H1 (cell line): ENCODE results near the gene EPHA2. TPM values are rescaled to one million over a fixed set of nuclear protein-coding genes. Genes with fewer than 3 reads are reported as not detected.

Experiments used
- CTCF ChIA-PET: fragments of 300-600 bp; sonication (Branson Sonifier 250); formaldehyde crosslinking; loops from one replicate; lab custom pipeline; 2021; ENCODE audit not compliant: partially characterized antibody; lab: Charles Lee
- POLR2A ChIA-PET: fragments of 300-600 bp; sonication (Branson Sonifier 250); formaldehyde crosslinking; loops from one replicate; lab custom pipeline; 2021; ENCODE audit warnings: inconsistent platforms; ENCODE audit not compliant: partially characterized antibody; lab: Charles Lee
- DNase-seq, 2 experiments: peaks; one replicate each; pipeline versions ENCODE4 v3.0.0 to v3.0.0-alpha.2; 2010 to 2022; ENCODE audit warnings: low spot score in 2 of 2, low read depth in 1 of 2, mixed read lengths in 1 of 2
- FAIRE-seq: peaks from 2 replicates; lab custom pipeline; 2011; peaks lifted over from hg19 to GRCh38; lab: Jason Lieb, UNC
- H2AFZ ChIP-seq: 2 replicates; pipeline ENCODE4 v1.8.1; 2012; ENCODE audit warnings: low read length, inconsistent platforms
- H2AK5ac ChIP-seq: 2 replicates; pipeline ENCODE4 v1.6.1; 2013; ENCODE audit warnings: low read depth, low read length
- H2BK120ac ChIP-seq: replicated peaks from 2 replicates; pipeline ENCODE3; 2013; ENCODE audit warnings: low read depth, low read length, inconsistent platforms
- H2BK12ac ChIP-seq: 2 replicates; pipeline ENCODE4 v1.6.1; 2013; ENCODE audit warnings: low read depth, low read length
- H2BK15ac ChIP-seq: 2 replicates; pipeline ENCODE4 v1.6.1; 2013; ENCODE audit warnings: low read length
- H2BK20ac ChIP-seq: 2 replicates; pipeline ENCODE4 v1.6.1; 2013; ENCODE audit warnings: low read length
- H2BK5ac ChIP-seq: 2 replicates; pipeline ENCODE4 v1.6.1; 2013; ENCODE audit warnings: low read depth, low read length
- H3K14ac ChIP-seq: 2 replicates; pipeline ENCODE4 v1.6.1; 2013; ENCODE audit warnings: inconsistent platforms; ENCODE audit not compliant: insufficient read length
- H3K18ac ChIP-seq: 2 replicates; pipeline ENCODE4 v1.6.1; 2013; ENCODE audit warnings: low read length; ENCODE audit errors: extremely low read depth
- H3K23ac ChIP-seq: 2 replicates; pipeline ENCODE4 v1.6.1; 2013; ENCODE audit warnings: inconsistent platforms; ENCODE audit not compliant: insufficient read length
- H3K23me2 ChIP-seq: 2 replicates; pipeline ENCODE4 v1.6.1; 2013; ENCODE audit warnings: low read depth, low read length
- H3K27ac ChIP-seq: 2 replicates; pipeline ENCODE4 v1.6.1; 2011; ENCODE audit warnings: low read depth, low read length, inconsistent platforms
- H3K27me3 ChIP-seq, 4 experiments: replicated peaks in 1 of 4; 1 replicate in 1 of 4; 2 replicates in 3 of 4; pipeline versions ENCODE4 v1.6.1 to v1.8.1; 2011 to 2013; ENCODE audit warnings: low read length in 3 of 4, mild to moderate bottlenecking in 3 of 4, inconsistent platforms in 2 of 4, mixed read lengths in 2 of 4, moderate library complexity in 1 of 4; ENCODE audit not compliant: control insufficient read depth in 3 of 4, insufficient read depth in 3 of 4; ENCODE audit errors: extremely low read depth in 1 of 4
- H3K36me3 ChIP-seq, 4 experiments: 2 replicates each; pipeline versions ENCODE4 v1.6.1 to v1.8.1; 2011 to 2013; ENCODE audit warnings: mild to moderate bottlenecking in 4 of 4, low read length in 3 of 4, moderate library complexity in 2 of 4, control low read depth in 1 of 4, inconsistent platforms in 1 of 4; ENCODE audit not compliant: insufficient read depth in 4 of 4, control insufficient read depth in 2 of 4
- H3K4ac ChIP-seq: replicated peaks from 2 replicates; pipeline ENCODE3; 2013; ENCODE audit warnings: low read length, low read depth, mixed read lengths, inconsistent platforms; ENCODE audit not compliant: insufficient read length
- H3K4me1 ChIP-seq, 4 experiments: replicated peaks in 1 of 4; 1 replicate in 1 of 4; 2 replicates in 3 of 4; pipeline versions ENCODE4 v1.6.1 to v1.8.1; 2011 to 2013; ENCODE audit warnings: low read length in 3 of 4, inconsistent platforms in 2 of 4, mixed read lengths in 1 of 4; ENCODE audit not compliant: insufficient read depth in 4 of 4, control insufficient read depth in 3 of 4
- H3K4me2 ChIP-seq, 2 experiments: 2 replicates each; pipeline versions ENCODE4 v1.6.1 to v1.8.1; 2011 to 2013; ENCODE audit warnings: low read depth in 2 of 2, low read length in 2 of 2, control low read depth in 1 of 2, inconsistent platforms in 1 of 2, mild to moderate bottlenecking in 1 of 2; ENCODE audit not compliant: insufficient read depth in 1 of 2
- H3K4me3 ChIP-seq, 4 experiments: fragments of 200-600, 300-600 bp in 1 of 4; sonication (generic), shearing (Covaris generic), sonication (Bioruptor Twin) in 1 of 4; 2 replicates each; pipeline versions ENCODE4 v1.5.1 to v1.8.1; 2011 to 2016; ENCODE audit warnings: low read length in 4 of 4, low read depth in 3 of 4, control low read depth in 2 of 4, inconsistent platforms in 2 of 4, mild to moderate bottlenecking in 2 of 4, mixed read lengths in 1 of 4, moderate library complexity in 1 of 4; ENCODE audit not compliant: insufficient read depth in 2 of 4; ENCODE audit errors: extremely low read depth in 1 of 4
- H3K56ac ChIP-seq: replicated peaks from 2 replicates; pipeline ENCODE3; 2013; ENCODE audit warnings: low read depth, mild to moderate bottlenecking, mixed read lengths, low read length, inconsistent platforms; ENCODE audit not compliant: insufficient read length
- H3K79me1 ChIP-seq: 2 replicates; pipeline ENCODE4 v1.6.1; 2013; ENCODE audit warnings: low read depth, low read length, control low read depth
- H3K79me2 ChIP-seq, 2 experiments: 2 replicates each; pipeline versions ENCODE4 v1.6.1 to v1.8.1; 2012 to 2013; ENCODE audit warnings: low read length in 2 of 2, mild to moderate bottlenecking in 2 of 2, inconsistent platforms in 1 of 2; ENCODE audit not compliant: insufficient read depth in 2 of 2, control insufficient read depth in 1 of 2
- H3K9ac ChIP-seq, 4 experiments: replicated peaks in 1 of 4; 1 replicate in 1 of 4; 2 replicates in 3 of 4; pipeline versions ENCODE4 v1.6.1 to v1.8.1; 2011 to 2013; ENCODE audit warnings: low read depth in 3 of 4, low read length in 3 of 4, control low read depth in 2 of 4, mild to moderate bottlenecking in 2 of 4, moderate library complexity in 2 of 4, inconsistent platforms in 1 of 4; ENCODE audit errors: extremely low read depth in 1 of 4
- H3K9me3 ChIP-seq, 2 experiments: 2 replicates each; pipeline versions ENCODE4 v1.6.1 to v1.8.1; 2012 to 2013; ENCODE audit warnings: mild to moderate bottlenecking in 2 of 2, moderate library complexity in 2 of 2, control low read depth in 1 of 2, inconsistent platforms in 1 of 2, low read depth in 1 of 2, low read length in 1 of 2, mixed read lengths in 1 of 2; ENCODE audit not compliant: insufficient read depth in 2 of 2
- H4K20me1 ChIP-seq, 2 experiments: replicated peaks in 1 of 2; 2 replicates each; pipeline versions ENCODE3 to v1.8.1; 2011 to 2013; ENCODE audit warnings: inconsistent platforms in 2 of 2, low read length in 2 of 2, mild to moderate bottlenecking in 1 of 2; ENCODE audit not compliant: insufficient read depth in 2 of 2, control insufficient read depth in 1 of 2
- H4K5ac ChIP-seq: 2 replicates; pipeline ENCODE4 v1.6.1; 2013; ENCODE audit warnings: low read length, low read depth, mixed read lengths, inconsistent platforms; ENCODE audit not compliant: insufficient read length
- H4K8ac ChIP-seq: 2 replicates; pipeline ENCODE4 v1.8.0; 2013; ENCODE audit warnings: mild to moderate bottlenecking, moderate library complexity, low read length, inconsistent platforms; ENCODE audit not compliant: insufficient read depth; ENCODE audit errors: extremely low read depth
- H4K91ac ChIP-seq: replicated peaks from 2 replicates; pipeline ENCODE3; 2013; ENCODE audit warnings: low read length, mixed read lengths, inconsistent platforms; ENCODE audit not compliant: insufficient read length
- BCL11A ChIP-seq, 2 experiments: IDR thresholded peaks; one replicate each; pipeline ENCODE4 v1.6.1; 2011; ENCODE audit warnings: low read depth in 2 of 2, low read length in 2 of 2, mild to moderate bottlenecking in 2 of 2
- CREB1 ChIP-seq: IDR thresholded peaks from 2 replicates; pipeline ENCODE4 v1.6.1; 2012; ENCODE audit warnings: inconsistent platforms
- EP300 ChIP-seq, 2 experiments: IDR thresholded peaks; 1 replicate in 1 of 2; 2 replicates in 1 of 2; pipeline ENCODE4 v1.6.1; 2011 to 2012; ENCODE audit warnings: low read depth in 2 of 2, low read length in 2 of 2, mild to moderate bottlenecking in 2 of 2, borderline replicate concordance in 1 of 2, inconsistent platforms in 1 of 2, moderate library complexity in 1 of 2
- EZH2 ChIP-seq: fragments of 200-600 bp; sonication (generic); IDR thresholded peaks from 2 replicates; pipeline ENCODE4 v1.7.1; 2012; ENCODE audit warnings: low read depth, mild to moderate bottlenecking, moderate library complexity, low read length, inconsistent platforms; ENCODE audit not compliant: severe bottlenecking
- GTF2F1 ChIP-seq: IDR thresholded peaks from 2 replicates; pipeline ENCODE4 v1.6.1; 2012; ENCODE audit warnings: low read depth, low read length, improper control_type of control experiment, borderline replicate concordance
- JUND ChIP-seq: IDR thresholded peaks from 2 replicates; pipeline ENCODE4 v1.6.1; 2011; ENCODE audit warnings: mild to moderate bottlenecking, improper control_type of control experiment, low read length
- KDM5A ChIP-seq: fragments of 200-600 bp; IDR thresholded peaks from 2 replicates; pipeline ENCODE4 v1.7.1; 2012; ENCODE audit warnings: mild to moderate bottlenecking, low read length, inconsistent platforms, mixed read lengths
- PHF8 ChIP-seq: fragments of 200-600 bp; sonication (generic); conservative IDR thresholded peaks from 2 replicates; pipeline ENCODE4 v1.7.1; 2012; ENCODE audit warnings: low read depth, mild to moderate bottlenecking, inconsistent platforms, low read length, moderate library complexity
- POLR2A ChIP-seq, 2 experiments: IDR thresholded peaks; 1 replicate in 1 of 2; 2 replicates in 1 of 2; pipeline ENCODE4 v1.6.1; 2011; ENCODE audit warnings: low read depth in 2 of 2, low read length in 2 of 2, mild to moderate bottlenecking in 2 of 2; ENCODE audit errors: control extremely low read depth in 1 of 2
- POLR2AphosphoS5 ChIP-seq: IDR thresholded peaks from 2 replicates; pipeline ENCODE4 v1.6.1; 2011; ENCODE audit warnings: low read depth, low read length
- SP2 ChIP-seq: IDR thresholded peaks from 2 replicates; pipeline ENCODE4 v1.6.1; 2012; ENCODE audit warnings: mild to moderate bottlenecking, low read length, inconsistent platforms
- TAF1 ChIP-seq: IDR thresholded peaks from 2 replicates; pipeline ENCODE4 v1.6.1; 2011; ENCODE audit warnings: mild to moderate bottlenecking, low read depth, low read length
- WGBS, 2 experiments: shearing (Covaris generic) in 1 of 2; methylation state at CpG; one replicate each; pipeline versions ENCODE4 v1.1.6 to v1.1.7; 2013 to 2015; ENCODE audit warnings: low lambda C conversion rate in 2 of 2, mixed read lengths in 2 of 2, inconsistent platforms in 1 of 2, low coverage in 1 of 2, missing lambda C conversion rate in 1 of 2; ENCODE audit not compliant: insufficient replicate concordance in 2 of 2, insufficient coverage in 1 of 2, insufficient read length in 1 of 2; ENCODE audit errors: extremely low coverage in 1 of 2, missing lambda C conversion rate in 1 of 2; 5-methylcytosine and 5-hydroxymethylcytosine counted together
- polyA plus RNA-seq, 7 experiments: library from polyadenylated mRNA; depleted of rRNA in 3 of 7; stranded (reverse) in 5 of 7; unstranded in 2 of 7; fragments of >200 nt in 5 of 7; fragments of 200-250 nt in 2 of 7; gene quantifications; 1 replicate in 5 of 7; 2 replicates in 1 of 7; 4 replicates in 1 of 7; pipeline versions ENCODE4 v1.2.1 to v1.2.3, GENCODE V29; 2011 to 2013; ENCODE audit warnings: missing spikeins in 2 of 7, mixed read lengths in 2 of 7
- total RNA-seq: library from RNA; stranded (reverse); fragmentation: NEBNext Ultra II Directional; extraction: Animal tissue kit (Norgen Biotek cat#: 25700); gene quantifications from 2 replicates; pipeline ENCODE4 v1.2.1, GENCODE V29; 2021
- TF ChIP-seq, protein P1 (sequence below): IDR thresholded peaks from 2 replicates; pipeline ENCODE4 v1.6.1; 2012; ENCODE audit warnings: low read length, inconsistent platforms

Gene EPHA2
- total and polyA plus RNA-seq, 2 of the 8 experiments (the other 6 are each of a cell fraction or from before 2014, with no cell fraction given): 26.8 to 33.6 TPM

DNA sequence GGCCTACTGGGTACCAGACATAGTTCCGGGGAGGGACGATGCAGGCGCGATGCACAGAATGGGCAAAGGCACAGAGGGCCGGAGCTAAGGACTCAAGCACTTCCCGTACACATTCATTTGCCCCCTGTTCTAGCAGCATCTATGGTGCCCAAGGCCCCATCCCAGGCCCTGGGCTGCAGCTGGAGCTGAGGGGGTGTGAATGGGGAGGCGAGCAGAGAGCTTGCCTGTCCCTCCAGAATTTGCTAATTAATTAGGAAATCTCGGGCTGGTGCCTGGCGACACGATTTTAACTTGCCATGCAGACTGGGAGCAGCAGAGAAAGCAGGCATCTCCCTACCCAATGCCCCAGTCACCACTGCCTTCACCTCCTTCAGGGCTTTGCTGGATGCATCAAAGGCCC lies 35.9 kb downstream of the EPHA2 start:
- H4K91ac ChIP-seq: no peak overlapping the region
- H3K79me2 ChIP-seq: no peaks in the 10 kb centered on the region
- no peak overlapping the region for H3K4ac ChIP-seq
- ChIA-PET POLR2A (interaction anchor here (0.7 to 7.3 kb wide), 6 partner anchors 18 to 38 kb away, joined by 3 to 51 read pairs (median 4); partner anchors contain the start of gene EPHA2), CTCF (interaction anchor here (1.0 to 31.3 kb wide), 8 partner anchors 12 to 112 kb away, joined by 3 to 522 read pairs (median 4); partner anchors contain the start of gene FAM131C)
- no peak overlapping the region for H3K27ac ChIP-seq
- peak overlapping the region; percentile 86 for H2BK20ac ChIP-seq
- no peak overlapping the region for H3K4me3 ChIP-seq
- H3K23me2 ChIP-seq: no peaks in the 10 kb centered on the region
- no peak overlapping the region for H4K5ac ChIP-seq
- peak overlapping the region; percentile 75; the same call in 1 of the 2 replicates for H2BK15ac ChIP-seq
- peaks cover 0 to 2% of the 10 kb centered on the region in 2 experiments for H4K20me1 ChIP-seq
- no peak overlapping the region for H2BK120ac ChIP-seq
- no peak overlapping the region for H4K8ac ChIP-seq
- H2BK12ac ChIP-seq: peak overlapping the region; percentile 75; the same call in 1 of the 2 replicates
- 92% methylated on average over 10 of the region's 10 CpGs; no CpG with 5 or more reads in 1 of the 2 experiments for WGBS, 2 experiments
- no peaks in the 10 kb centered on the region for H3K27me3 ChIP-seq
- peak overlapping the region; percentile 17 for H3K56ac ChIP-seq
- H3K79me1 ChIP-seq: no peaks in the 10 kb centered on the region; the same call in 1 of the 2 replicates
- FAIRE-seq (no peak), DNase-seq (peak in 1 of 2 experiments; percentile 43)
- H2BK5ac ChIP-seq: peak overlapping the region; percentile 16
- peak overlapping the region; percentile 38; the same call in 1 of the 2 replicates for H3K18ac ChIP-seq
- H3K9me3 ChIP-seq: no peaks in the 10 kb centered on the region
- H2AFZ ChIP-seq: no peak overlapping the region
- peaks cover 15 to 38% (median 25%) of the 10 kb centered on the region in 4 experiments for H3K4me1 ChIP-seq
- H3K14ac ChIP-seq: no peak overlapping the region
- H3K23ac ChIP-seq: no peak overlapping the region
- peaks cover 4 to 12% (median 5%) of the 10 kb centered on the region in 4 experiments; a peak in 6 of 8 replicates for H3K36me3 ChIP-seq
- H3K9ac ChIP-seq: no peak overlapping the region
- no peak overlapping the region for H3K4me2 ChIP-seq
- no peak overlapping the region for H2AK5ac ChIP-seq
- TF ChIP-seq EP300 (IDR thresholded peaks at IDR 0.05; ENCODE audit: borderline replicate concordance in 1 of 2, low read depth in 2 of 2, low read length in 2 of 2) (no peak), CREB1 (no peak), PHF8 (no peak), KDM5A (no peak), BCL11A (IDR thresholded peaks at IDR 0.05; ENCODE audit: low read depth in 2 of 2, low read length in 2 of 2) (no peak), SP2 (no peak), EZH2 (no peak), POLR2AphosphoS5 (no peak), JUND (no peak), POLR2A (IDR thresholded peaks at IDR 0.05; ENCODE audit: control extremely low read depth in 1 of 2, low read depth in 2 of 2, low read length in 2 of 2) (no peak), TAF1 (no peak), GTF2F1 (no peak)
- TF ChIP-seq, protein P1, sequence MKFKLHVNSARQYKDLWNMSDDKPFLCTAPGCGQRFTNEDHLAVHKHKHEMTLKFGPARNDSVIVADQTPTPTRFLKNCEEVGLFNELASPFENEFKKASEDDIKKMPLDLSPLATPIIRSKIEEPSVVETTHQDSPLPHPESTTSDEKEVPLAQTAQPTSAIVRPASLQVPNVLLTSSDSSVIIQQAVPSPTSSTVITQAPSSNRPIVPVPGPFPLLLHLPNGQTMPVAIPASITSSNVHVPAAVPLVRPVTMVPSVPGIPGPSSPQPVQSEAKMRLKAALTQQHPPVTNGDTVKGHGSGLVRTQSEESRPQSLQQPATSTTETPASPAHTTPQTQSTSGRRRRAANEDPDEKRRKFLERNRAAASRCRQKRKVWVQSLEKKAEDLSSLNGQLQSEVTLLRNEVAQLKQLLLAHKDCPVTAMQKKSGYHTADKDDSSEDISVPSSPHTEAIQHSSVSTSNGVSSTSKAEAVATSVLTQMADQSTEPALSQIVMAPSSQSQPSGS: no peak
